NCI-H524 (cell line): ENCODE data around the gene GLOD5.
A peak's percentile ranks its signal among the peaks of the same experiment; 100 is the strongest.

ENCODE experiments used
- DNase-seq, 2 experiments: peaks; one replicate each; lab custom pipeline; 2025; lab: John Stamatoyannopoulos, UW

The GLOD5 gene

DNA sequence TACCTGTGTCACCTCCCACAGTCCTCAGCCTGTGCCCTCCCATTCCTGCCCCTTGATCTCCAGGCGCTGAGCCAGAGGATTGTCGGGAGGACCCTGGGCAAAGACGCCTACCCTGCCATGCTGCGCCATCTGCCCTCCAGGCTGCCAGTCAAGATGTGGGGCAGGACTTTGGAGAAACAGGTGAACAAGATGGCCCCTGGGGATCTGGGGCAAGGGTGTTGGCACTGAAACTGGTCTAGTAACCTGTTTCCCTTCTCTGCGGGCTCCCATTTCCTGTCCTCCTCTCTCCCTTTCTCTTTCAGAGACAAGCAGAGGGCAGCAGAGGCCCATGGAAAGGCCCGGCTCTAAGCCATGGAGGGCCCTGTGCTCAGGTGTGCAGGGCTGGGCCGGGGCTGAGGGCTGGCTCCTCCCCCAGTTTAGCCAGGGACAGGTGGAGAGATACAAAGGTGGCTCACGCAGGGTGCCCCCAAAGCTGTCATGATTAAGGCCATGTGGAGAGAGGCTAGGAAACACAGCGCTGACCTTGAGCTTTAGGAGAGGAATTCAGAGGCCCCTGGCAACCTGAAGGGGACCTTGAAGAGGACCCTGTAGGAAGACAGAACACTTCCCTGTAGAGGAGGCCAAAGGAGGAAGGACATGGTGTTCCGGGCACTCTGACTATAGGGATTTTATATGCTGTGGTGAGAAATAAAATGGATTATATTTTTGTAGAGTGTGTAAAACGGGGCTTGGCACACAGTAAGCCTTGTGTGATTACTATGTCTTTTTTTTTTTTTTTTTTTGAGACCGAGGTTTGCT, at the start of gene GLOD5:
GLOD5 (plus strand) TSS at position 74 of the 798 bp plus-strand sequence; CDS start at position 118, 44 bp downstream.
- DNase-seq, result peak in 1 of 2 experiments; percentile 54

DNA sequence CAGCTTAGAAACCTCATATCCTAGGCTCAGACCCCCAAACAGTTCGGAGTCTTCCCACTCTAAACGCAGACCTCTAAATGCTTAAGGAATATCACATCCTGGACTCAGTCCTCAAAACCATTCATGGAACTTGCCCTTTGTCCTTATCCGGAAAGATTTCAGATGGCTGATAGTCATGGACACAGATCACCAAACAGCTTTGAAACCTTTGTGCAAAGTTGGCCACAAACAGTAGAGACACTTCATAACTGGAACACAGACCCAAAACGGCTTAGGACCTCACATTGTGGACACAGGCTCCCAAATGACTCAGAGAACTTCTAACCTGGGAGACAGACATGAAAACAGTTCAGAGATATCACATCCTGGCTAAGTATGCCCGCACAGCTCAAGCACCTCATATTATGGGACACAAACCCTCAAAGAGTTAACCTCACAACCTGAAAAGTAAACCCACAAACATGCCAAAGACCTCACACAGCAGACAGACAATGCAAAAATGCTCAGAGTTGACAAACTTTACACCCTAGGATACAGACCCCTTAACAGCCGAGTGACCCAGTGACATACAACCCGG, 49.5 kb upstream of the GLOD5 start:
- DNase-seq, result no peak

DNA sequence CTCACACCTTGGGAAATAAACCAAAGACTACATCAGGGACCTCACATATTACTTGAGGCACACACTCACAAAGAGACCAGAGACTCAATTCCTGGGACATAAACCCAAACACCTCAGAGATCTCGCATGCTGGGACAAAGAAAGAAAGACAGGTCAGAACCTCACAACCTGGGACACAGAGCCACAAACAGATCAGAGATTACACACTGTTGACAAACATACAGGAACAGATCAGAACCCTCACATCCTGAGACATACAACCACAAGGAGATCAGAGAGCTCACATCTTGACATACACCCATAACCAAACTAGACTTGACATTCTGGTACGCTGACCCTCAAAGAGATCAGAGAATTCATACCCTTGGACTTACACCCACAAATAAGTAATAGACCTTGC, 47.7 kb upstream of the GLOD5 start:
- DNase-seq, result no peak

DNA sequence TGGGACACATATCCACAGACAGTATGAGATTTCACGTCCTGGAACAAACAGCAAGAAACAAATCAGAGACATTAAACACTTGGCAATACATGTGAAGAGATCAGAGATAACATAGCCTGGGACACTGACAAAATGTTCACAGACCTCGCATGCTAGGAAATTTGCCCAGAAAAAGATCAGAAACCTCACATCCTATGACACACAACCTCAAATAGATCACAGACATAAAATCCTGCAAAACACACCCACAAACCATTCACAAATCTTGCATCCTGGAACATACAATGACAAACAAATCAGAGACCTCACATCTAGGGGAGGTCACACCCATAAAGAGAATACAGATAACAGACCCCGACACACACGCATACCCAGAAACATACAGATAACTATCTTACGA, 47.0 kb upstream of the GLOD5 start:
- DNase-seq, result no peak

DNA sequence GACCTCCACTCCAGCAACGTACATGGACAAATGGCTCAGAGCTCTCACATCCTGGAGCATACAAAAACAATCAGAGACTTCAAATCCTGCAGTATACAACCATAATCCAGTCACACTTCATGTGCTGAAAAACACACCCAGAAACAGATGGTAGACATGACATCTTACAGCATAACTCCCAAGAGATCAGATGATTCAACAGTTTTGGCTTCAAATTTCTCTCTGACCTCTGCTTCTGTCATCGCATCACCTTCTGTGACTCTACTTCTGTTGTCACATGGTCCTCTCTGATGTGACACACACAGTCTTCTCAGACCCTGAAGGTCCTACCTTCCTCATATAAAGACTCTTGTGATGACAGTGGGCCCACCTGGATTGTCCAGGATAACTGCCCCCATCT, 46.5 kb upstream of the GLOD5 start:
- peak in 1 of 2 experiments; percentile 73 for DNase-seq

DNA sequence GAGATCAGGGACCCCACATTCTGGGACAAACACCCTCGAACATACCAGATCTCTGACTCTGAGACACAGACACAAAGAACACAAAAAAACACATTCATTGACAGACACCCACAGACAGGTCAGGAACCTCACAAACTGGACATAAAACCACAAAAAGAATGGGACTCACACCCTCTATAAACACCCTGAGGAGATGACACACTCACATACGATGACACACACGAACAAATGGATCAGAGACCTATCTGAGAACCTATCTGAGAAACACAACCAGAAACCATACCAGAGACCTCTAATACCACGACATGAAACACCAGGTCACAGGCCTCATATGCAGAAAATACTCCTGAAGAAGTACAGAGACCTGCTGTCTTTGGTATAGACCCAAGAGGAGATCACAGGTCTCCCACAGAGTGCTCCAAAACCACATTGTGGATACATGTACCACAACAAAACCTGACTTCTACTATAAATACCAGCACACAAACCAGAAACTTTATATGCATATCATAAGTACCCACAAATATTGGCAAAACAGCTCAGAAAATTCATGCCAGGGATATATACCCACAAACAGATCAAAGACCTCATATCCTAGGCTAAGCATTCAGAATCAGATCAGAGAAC, 45.6 kb upstream of the GLOD5 start:
- no peak for DNase-seq

DNA sequence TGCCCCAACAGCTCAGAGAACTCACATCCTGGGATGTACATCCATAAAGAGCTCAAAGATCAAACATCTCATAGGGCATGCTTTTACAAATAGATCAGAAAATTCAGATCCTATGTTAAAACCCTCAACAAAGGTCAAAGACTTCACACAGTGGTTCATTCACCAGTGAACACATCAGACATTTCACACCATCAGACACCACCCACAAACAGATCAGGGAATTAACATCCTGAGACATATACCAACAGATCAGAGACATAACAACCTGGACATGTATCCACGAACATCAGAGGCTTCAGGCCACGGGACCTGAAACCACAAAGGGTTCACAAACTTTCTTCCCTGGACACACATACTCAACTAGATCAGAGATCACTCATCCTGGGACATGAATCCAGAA, 41.6 kb upstream of the GLOD5 start:
- DNase-seq, result no peak

DNA sequence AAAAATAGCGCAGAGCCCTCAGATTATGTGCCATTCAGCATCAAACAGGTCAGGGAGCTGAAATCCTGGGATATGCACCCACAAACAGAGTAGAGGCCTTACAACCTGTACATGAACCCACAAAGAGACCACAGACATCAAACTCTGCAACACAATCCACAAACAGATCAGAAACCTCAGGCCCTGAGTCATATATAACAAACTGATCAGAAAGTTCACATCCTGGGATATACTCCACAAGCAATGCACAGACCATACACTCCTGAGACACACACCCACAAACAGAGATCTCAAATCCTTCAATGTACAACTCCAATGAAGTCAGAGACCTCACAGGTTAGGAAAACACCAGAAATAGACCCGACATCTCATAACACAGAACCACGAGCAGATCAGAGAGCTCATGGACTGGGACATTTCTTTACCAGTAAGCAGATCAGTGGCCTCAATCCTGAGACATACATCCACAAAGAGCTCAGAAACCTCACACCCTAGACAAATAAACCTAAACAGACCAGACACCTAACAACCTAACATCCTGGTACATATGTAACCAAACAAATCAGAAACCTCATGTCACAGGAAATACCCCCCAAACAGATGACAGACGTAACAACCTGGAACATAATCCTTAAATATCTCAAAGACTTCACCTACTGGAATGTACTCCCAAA, 40.8 kb upstream of the GLOD5 start:
- DNase-seq, result no peak

DNA sequence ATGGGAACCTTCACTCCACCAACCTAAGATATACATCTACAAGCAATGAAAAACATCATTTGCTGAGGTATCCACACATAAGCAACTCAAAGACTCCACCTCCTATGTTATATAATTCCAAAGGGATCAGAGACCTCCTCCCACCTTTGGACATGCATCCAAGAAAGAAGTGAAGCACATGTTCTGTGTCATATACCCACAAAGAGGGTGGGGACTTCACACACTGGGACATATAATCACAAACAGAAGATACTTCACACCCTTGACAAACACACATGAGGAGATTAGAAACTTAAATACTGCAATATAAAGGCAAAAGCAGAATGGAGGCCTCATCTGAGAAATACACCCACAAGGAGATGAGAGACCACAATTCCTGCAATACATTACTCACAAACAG, 39.6 kb upstream of the GLOD5 start:
- no peak for DNase-seq

DNA sequence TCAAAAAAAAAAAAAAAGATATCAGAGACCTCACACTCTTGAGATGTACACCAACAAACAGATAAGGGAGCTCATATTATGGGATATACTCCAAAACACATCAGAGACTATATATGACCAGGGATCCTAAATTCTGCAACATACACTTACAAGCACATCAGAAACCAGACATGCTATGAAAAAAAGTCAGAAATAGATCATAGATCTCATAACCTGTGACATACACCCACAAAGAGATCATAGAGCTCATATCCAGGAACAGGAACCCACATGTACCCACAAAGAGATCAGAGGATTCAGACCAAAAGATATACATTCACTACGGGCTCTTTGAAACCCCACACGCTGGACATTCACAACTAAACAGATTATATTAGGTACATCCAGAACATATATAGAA, 35.0 kb upstream of the GLOD5 start:
- no peak for DNase-seq

DNA sequence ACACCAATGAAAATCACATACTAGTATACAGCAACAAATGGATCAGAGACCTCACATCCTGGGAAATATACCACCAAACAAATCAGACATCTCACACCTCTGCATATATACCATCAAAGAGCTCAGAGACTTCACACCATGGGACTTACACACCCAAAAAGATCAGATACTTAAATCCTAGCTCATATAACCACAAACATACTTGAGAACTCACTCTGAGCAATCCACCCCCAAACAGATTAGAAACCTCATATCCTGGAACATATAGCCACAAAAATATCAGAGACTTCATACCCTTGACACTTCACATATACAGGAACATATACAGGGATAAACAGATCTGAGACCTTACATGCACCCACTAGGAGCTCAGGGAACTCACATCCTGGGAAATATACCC, 32.9 kb upstream of the GLOD5 start:
- no peak for DNase-seq

DNA sequence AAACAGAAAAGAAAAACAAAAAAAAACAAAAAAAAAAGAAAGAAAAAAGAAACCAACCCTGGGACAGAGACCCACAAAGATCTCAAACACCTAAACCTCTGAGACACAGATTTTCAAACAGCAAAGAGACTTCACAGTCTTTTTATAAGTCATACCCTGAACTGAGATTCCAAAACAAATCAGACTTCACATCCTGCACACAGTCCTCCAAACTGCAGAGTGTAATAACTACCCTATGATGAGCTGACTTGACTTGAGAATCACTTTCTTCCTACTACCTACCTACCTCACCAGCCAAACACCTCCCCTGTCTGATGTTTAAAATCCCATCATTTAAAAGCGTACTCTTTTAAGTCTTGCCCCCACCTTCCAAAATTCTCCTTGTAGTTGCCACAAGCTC, 25.2 kb upstream of the GLOD5 start:
- no peak for DNase-seq

DNA sequence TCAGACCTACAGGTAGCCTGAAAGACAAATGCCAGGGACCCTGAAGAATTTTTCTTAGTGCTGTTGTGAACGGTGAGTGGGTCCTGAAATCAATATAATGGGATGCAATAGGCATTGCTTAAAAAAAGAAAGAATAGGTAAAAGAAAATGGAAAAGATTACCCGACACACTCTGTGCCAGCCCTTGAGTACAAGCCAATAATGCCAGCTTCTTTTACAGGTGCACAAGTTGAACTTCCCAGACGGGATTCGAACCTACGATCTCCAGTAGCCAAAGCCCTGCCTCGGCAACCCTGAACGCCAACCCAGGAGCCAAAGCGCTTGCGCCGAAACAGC, 24.7 kb upstream of the GLOD5 start:
- DNase-seq, result no peak

DNA sequence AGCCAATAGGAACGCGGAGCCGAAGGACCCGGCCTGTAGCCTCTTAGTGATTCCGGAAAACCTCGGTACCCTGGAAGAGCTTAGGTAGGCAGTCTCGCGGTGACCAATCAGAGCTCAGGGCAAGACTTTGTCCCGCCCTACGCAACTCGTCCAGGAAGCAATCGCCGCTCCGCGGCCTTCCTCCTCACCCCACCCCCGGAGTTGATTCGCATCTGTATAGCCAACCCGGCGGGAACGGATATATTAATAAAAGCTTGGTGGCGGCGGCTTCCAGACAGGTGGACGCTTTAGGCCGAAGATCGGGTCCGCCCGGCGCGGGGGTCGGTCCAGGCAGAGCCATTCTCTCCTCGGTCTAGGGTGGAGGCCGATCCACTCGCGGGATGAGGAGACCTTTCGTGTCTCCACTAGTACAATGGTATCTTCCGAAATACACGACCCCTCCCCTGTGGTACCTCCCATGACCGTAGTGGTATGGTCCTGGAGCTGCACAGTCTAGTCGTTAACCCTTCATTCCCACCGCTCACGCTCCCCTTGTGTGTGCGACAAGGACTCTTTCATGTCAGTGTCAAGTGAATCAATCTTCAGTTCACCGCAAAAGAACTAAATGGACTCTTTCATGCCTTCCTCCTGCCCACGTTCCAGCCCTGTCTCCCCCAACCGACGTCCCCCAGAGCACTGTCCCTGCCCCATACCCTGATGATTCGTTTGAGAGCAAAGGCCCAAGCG, 24.2 kb upstream of the GLOD5 start:
- DNase-seq, result peak; percentile 98 to 99

DNA sequence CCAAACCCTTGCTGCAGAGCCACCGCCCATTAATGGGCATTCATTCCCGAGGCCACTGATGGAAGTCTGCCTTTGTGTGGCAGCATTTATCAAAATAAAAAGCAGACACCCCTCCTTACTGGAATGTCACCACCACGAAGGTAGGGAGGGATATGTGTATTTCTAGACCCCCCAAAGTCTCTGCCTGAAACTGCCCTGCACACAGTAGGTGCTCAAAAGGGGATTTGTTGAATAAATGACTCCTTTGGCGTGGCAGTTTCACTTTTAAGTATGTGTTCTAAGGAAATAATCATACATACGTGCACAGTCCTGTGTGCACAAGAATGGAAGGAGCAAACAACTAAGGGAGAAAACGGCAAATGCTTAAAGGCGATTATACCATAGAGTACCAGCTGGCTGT, 23.6 kb upstream of the GLOD5 start:
- peak in 1 of 2 experiments; percentile 14 for DNase-seq

DNA sequence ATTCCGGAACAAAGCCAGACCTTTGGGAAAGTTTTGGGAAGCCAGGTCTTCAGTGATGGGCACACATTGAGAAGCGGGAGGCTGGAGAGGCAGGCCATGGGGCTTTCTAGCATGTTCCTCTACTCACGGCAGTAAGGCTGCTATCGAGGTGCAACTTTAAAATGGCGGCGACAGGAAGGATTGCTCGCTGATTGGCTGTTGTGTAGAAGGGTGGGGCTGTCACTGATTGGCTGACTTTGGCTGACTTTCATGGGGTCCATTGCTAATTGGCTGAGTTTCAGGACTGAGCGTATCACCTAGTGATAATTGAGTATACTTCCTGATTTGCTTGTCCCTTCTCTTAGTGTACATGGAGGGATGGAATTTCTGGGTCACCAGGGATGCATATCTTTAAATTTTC, 19.7 kb upstream of the GLOD5 start:
- DNase-seq, result no peak

DNA sequence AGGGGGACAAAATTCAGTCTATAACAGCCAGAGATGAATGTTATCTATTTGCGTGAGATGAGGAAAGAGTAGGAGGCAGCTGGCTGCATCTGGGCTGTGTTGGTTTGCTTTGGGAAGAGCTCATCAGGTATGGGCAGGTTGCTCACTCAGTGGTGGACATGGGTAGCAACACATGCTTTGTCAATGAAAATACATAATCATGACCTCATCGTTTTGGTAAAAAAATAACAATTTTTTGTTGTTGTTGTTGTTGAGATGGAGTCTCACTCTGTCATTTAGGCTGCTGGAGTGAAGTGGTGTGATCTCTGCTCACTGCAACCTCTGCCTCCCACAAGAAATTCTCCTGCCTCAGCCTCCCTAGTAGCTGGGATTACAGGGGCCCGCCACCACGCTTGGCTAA, 16.3 kb upstream of the GLOD5 start:
- DNase-seq, result no peak

DNA sequence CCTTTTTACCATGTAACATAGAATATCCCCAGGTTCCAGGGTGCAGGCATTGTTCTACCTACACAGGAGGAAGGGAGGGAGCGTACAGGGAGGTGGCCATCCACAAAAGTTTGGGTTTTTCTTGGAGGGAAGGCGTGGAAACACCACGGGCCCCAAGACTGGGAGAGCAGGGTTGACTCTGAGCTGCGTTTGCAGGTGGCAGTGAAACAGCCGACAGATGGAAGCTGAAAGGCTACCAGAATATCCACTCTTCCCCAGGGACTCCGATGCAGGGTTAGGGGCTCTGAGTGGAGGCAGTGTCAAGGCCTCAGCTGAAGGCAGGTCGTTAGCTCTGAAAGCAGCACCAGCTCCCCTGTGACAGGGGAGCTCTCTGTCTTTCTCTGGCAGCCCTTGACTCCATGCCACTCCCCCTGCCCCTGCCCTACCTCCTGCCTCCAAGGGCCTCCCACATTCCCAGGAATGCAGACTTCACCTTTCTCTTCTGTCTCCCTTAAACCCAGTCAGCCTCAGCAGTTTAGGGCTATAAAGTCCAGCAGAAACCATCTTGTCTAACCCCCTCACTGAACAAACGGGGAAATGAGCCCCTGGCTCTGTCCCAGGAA, 14.0 kb upstream of the GLOD5 start:
- DNase-seq, result peak; percentile 4 to 65

DNA sequence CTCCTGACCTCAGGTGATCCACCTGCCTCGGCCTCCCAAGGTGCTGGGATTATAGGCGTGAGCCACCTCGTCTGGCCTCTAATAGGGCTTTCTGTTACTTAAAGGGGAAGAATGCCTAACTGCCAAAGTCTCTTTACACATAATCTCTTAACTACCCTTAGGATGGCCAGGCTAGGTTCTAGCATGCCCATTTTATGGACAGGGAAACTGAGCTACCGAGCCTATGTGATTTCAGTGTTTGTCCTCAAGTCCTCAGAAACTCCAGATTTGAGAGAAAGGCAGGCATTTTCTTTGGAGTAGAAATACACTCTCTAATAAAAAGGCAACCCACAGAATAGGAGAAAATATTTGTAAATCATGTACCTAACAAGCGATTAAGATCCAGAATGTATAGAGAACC, 12.4 kb upstream of the GLOD5 start:
- DNase-seq, result no peak

DNA sequence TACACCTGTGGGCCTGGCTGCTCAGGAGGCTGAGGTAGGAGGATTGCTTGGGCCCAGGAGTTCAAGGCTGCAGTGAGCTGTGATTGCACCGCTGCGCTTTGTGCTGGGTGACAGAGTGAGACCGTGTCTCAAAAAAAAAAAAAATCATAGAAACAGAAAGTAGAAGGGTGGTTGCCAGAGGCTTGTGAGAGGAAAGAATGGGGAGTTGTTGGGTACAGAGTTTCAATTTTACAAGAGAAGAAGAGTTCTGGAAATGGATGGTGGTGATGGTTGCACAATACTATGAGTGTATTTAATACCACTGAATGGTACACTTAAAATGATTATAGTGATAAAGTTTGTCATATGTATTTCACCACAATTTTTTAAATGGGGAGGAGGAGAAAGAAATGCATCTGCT, 10.2 kb upstream of the GLOD5 start:
- DNase-seq, result no peak

DNA sequence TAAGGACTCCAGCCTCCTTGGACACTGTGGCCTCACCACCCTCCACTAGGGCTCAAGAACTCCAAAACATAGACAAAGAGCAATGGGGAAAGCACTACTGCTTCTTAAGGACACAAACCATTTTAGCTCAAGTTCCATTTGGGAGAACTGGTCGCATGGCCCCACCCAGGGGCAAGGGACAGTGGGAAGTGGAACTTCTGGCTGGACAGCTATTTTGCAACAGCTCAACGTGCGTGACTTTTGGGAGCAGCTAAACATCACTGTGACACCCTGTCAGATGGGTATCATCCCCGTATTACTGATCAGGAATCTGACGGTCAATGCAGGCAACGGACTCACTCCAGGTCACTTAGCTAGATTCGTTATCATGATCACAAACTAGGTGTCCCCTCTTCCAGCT, 9.0 kb upstream of the GLOD5 start:
- DNase-seq, result no peak

DNA sequence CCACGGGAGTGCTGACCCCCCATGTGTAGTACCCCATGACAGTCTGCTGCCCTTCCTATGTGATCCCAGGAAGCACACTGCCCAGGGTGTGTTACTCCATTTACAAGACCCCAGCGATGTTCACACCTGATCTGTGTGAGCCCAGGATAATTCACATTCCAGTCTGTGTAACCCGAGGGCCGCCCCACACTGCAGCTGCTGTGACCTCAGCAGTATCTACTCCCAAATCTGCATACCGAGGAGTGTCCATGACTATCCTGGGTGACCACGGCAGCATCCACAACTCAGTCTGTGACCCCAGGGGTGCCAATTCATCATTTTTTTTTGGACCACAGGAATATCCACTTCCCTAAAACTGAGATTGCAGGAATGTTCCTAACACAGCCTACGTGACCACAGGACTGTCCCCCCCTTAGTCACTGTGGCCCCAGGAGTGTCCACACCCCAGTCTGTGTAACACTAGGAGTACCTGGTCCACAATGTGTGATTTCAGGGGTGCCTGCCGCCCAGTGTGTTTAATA, 7.8 kb upstream of the GLOD5 start:
- no peak for DNase-seq
